ENCODE data around the gene CDH4.

The CDH4 gene

GRCh38 chr20:61815176-61815575, 563.1 kb downstream of the CDH4 start:
- DNase-seq = no peak

- DNase-seq = no peak
Measured at GRCh38 chr20:61815678-61816077, 563.6 kb downstream of the CDH4 start.

GRCh38 chr20:61816606-61817460, 564.8 kb downstream of the CDH4 start:
- no peak for DNase-seq

- DNase-seq = no peak
Measured at GRCh38 chr20:61817575-61817974, 565.5 kb downstream of the CDH4 start.

GRCh38 chr20:61818746-61819573, 566.9 kb downstream of the CDH4 start:
- DNase-seq = no peak

GRCh38 chr20:61819574-61819846, 567.4 kb downstream of the CDH4 start:
- no peak for DNase-seq

- no peak for DNase-seq
Measured at GRCh38 chr20:61819921-61820825, 568.1 kb downstream of the CDH4 start.

- no peak for DNase-seq
Measured at GRCh38 chr20:61821735-61822134, 569.7 kb downstream of the CDH4 start.

- no peak for DNase-seq
Measured at GRCh38 chr20:61822396-61822795, 570.3 kb downstream of the CDH4 start.

- no peak for DNase-seq
Measured at GRCh38 chr20:61823242-61823641, 571.2 kb downstream of the CDH4 start.

- no peak for DNase-seq
Measured at GRCh38 chr20:61828891-61829290, 576.8 kb downstream of the CDH4 start.

GRCh38 chr20:61829526-61829925, 577.5 kb downstream of the CDH4 start:
- no peak for DNase-seq

GRCh38 chr20:61830241-61830930, 578.3 kb downstream of the CDH4 start:
- no peak for DNase-seq

GRCh38 chr20:61830991-61831390, 578.9 kb downstream of the CDH4 start:
- DNase-seq = no peak

- DNase-seq = no peak
Measured at GRCh38 chr20:61832181-61832580, 580.1 kb downstream of the CDH4 start.

- no peak for DNase-seq
Measured at GRCh38 chr20:61833807-61834610, 581.9 kb downstream of the CDH4 start.

GRCh38 chr20:61835301-61835700, 583.2 kb downstream of the CDH4 start:
- no peak for DNase-seq

- no peak for DNase-seq
Measured at GRCh38 chr20:61835791-61836350, 583.8 kb downstream of the CDH4 start.

- DNase-seq = no peak
Measured at GRCh38 chr20:61837200-61837599, 585.1 kb downstream of the CDH4 start.

GRCh38 chr20:61839223-61839911, 587.3 kb downstream of the CDH4 start:
- DNase-seq = no peak

Measured in eye (tissue), 1 donor.